GM12873 (cell line): ENCODE results near the gene PRKAG3.

Experiments
- CTCF ChIP-seq: IDR thresholded peaks from 2 replicates; pipeline ENCODE4 v1.5.1; 2012; ENCODE audit warnings: low read depth, mild to moderate bottlenecking, moderate library complexity, low read length, control low read depth; ENCODE audit not compliant: insufficient read depth; ENCODE audit errors: missing control alignments

Gene PRKAG3

GRCh38 chr2:218871345-218872302, 40.0 kb upstream of the PRKAG3 start:
- no peak for TF ChIP-seq CTCF

- TF ChIP-seq CTCF: no peak
Observed at GRCh38 chr2:218870984-218871344, 39.4 kb upstream of the PRKAG3 start.

GRCh38 chr2:218869064-218869463, 37.5 kb upstream of the PRKAG3 start:
- no peak for TF ChIP-seq CTCF

- TF ChIP-seq CTCF: no peak
Observed at GRCh38 chr2:218867900-218868299, 36.3 kb upstream of the PRKAG3 start.

GRCh38 chr2:218865999-218866398, 34.4 kb upstream of the PRKAG3 start:
- TF ChIP-seq CTCF: no peak

GRCh38 chr2:218865396-218865795, 33.8 kb upstream of the PRKAG3 start:
- no peak for TF ChIP-seq CTCF

- no peak for TF ChIP-seq CTCF
Observed at GRCh38 chr2:218863021-218863520, 31.5 kb upstream of the PRKAG3 start.
